ENCODE measurements around the gene SLC4A2. TPM values are rescaled to one million over a fixed set of nuclear protein-coding genes. Genes with fewer than 3 reads are reported as not detected.
"Not testable (repeated sequence)": the region's sequence is repeated elsewhere in the genome, so short reads cannot be mapped to it uniquely, and the experiment has no call there.

The SLC4A2 gene
- polyA plus RNA-seq, 3 donors: 21.6 to 132 (median 23.8) TPM

GRCh38 chr7:151011097-151011409 is 48.3 kb upstream of the SLC4A2 start:
- Histone ChIP-seq H4K20me1 (ENCODE audit: insufficient read depth, low read length) (no peaks in the 10 kb centered on the region), H3K27me3 (ENCODE audit: control insufficient read depth in 2 of 2, insufficient read depth in 2 of 2, low read length in 2 of 2) (peaks cover 2 to 43% of the 10 kb centered on the region in 2 donors), H3K4me3 (replicated peaks in 1 of 3; ENCODE audit: low read depth in 2 of 3, low read length in 3 of 3) (no peak overlapping the region), H2AFZ (ENCODE audit: insufficient read depth, low read depth, low read length, poor library complexity, severe bottlenecking) (peak overlapping the region; percentile 46), H3K4me1 (ENCODE audit: control insufficient read depth in 1 of 2, insufficient read depth in 2 of 2, low read length in 2 of 2) (peaks cover 35 to 57% of the 10 kb centered on the region in 2 donors), H3K9me3 (replicated peaks in 1 of 2; ENCODE audit: control insufficient read depth in 1 of 2, insufficient read depth in 1 of 2, low read length in 2 of 2) (peaks cover 0 to 4% of the 10 kb centered on the region in 2 donors), H3K4me2 (replicated peaks; ENCODE audit: extremely low read depth, low read length, poor library complexity, severe bottlenecking) (peak overlapping the region; percentile 37), H3K36me3 (replicated peaks in 1 of 2; ENCODE audit: control insufficient read depth in 1 of 2, insufficient read depth in 2 of 2, low read length in 2 of 2) (no peaks in the 10 kb centered on the region), H3K27ac (ENCODE audit: low read depth in 1 of 2, low read length in 2 of 2) (peak overlapping the region in 1 of 2 donors; percentile 49), H3K9ac (ENCODE audit: insufficient read depth, low read length, poor library complexity, severe bottlenecking) (no peak overlapping the region), H3K79me2 (ENCODE audit: insufficient read depth, low read length) (no peaks in the 10 kb centered on the region)
- H3K27me3 Mint-ChIP-seq (ENCODE audit: low read depth in 3 of 3): peaks cover 46 to 81% (median 48%) of the 10 kb centered on the region in 3 donors
- 67% methylated on average over 1 of the region's 1 CpG for WGBS (ENCODE audit: insufficient coverage)
- H3K27ac Mint-ChIP-seq: peak overlapping the region in 5 of 7 donors; percentile 30 to 69 (median 49)
- peak overlapping the region in 1 of 2 donors; percentile 59 for H3K4me3 Mint-ChIP-seq
- peaks cover 0 to 5% of the 10 kb centered on the region in 2 donors for H3K36me3 Mint-ChIP-seq
- no peak for TF ChIP-seq CTCF (IDR thresholded peaks at IDR 0.05)
- peaks cover 0 to 5% (median 0%) of the 10 kb centered on the region in 7 donors for H3K9me3 Mint-ChIP-seq
- peak in 1 of 3 donors; percentile 47 for DNase-seq
- H3K4me1 Mint-ChIP-seq: peaks cover 54% of the 10 kb centered on the region
- intact Hi-C loops (cut with micrococcal nuclease): loop anchor here in 1 of 2 donors (5.0 kb wide), 1 partner anchor 101 kb away; no protein-coding TSS in a partner anchor

GRCh38 chr7:151011616-151012015 is 47.8 kb upstream of the SLC4A2 start:
- intact Hi-C loops (cut with micrococcal nuclease): loop anchor here in 1 of 2 donors (5.0 kb wide), 1 partner anchor 101 kb away; no protein-coding TSS in a partner anchor
- not testable (repeated sequence) for DNase-seq; H3K9ac ChIP-seq (ENCODE audit: insufficient read depth, low read length, poor library complexity, severe bottlenecking); H4K20me1 ChIP-seq (ENCODE audit: insufficient read depth, low read length); H2AFZ ChIP-seq (ENCODE audit: insufficient read depth, low read depth, low read length, poor library complexity, severe bottlenecking); H3K4me3 ChIP-seq (replicated peaks in 1 of 3; ENCODE audit: low read depth in 2 of 3, low read length in 3 of 3); H3K79me2 ChIP-seq (ENCODE audit: insufficient read depth, low read length); H3K9me3 Mint-ChIP-seq; H3K9me3 ChIP-seq (replicated peaks in 1 of 2; ENCODE audit: control insufficient read depth in 1 of 2, insufficient read depth in 1 of 2, low read length in 2 of 2); H3K36me3 ChIP-seq (replicated peaks in 1 of 2; ENCODE audit: control insufficient read depth in 1 of 2, insufficient read depth in 2 of 2, low read length in 2 of 2); H3K36me3 Mint-ChIP-seq; H3K4me2 ChIP-seq (replicated peaks; ENCODE audit: extremely low read depth, low read length, poor library complexity, severe bottlenecking); H3K27ac ChIP-seq (ENCODE audit: low read depth in 1 of 2, low read length in 2 of 2)
- peaks cover 35 to 57% of the 10 kb centered on the region in 2 donors for H3K4me1 ChIP-seq (ENCODE audit: control insufficient read depth in 1 of 2, insufficient read depth in 2 of 2, low read length in 2 of 2)
- Mint-ChIP-seq H3K27me3 (ENCODE audit: low read depth in 3 of 3) (peaks cover 48 to 85% (median 50%) of the 10 kb centered on the region in 3 donors), H3K4me1 (peaks cover 54% of the 10 kb centered on the region), H3K4me3 (peak overlapping the region in 1 of 2 donors; percentile 80), H3K27ac (peak overlapping the region in 2 of 7 donors; percentile 63)
- peaks cover 2 to 42% of the 10 kb centered on the region in 2 donors for H3K27me3 ChIP-seq (ENCODE audit: control insufficient read depth in 2 of 2, insufficient read depth in 2 of 2, low read length in 2 of 2)
- WGBS (ENCODE audit: insufficient coverage): 100% methylated on average over 2 of the region's 12 CpGs

Data from CD14-positive monocyte (primary cell).